Measurements from ENCODE around the gene IFT81. TPM values are rescaled to one million over a fixed set of nuclear protein-coding genes. Genes with fewer than 3 reads are reported as not detected.

The IFT81 gene
- total RNA-seq, 1 experiment from 2014 or later = 9.0 TPM

DNA sequence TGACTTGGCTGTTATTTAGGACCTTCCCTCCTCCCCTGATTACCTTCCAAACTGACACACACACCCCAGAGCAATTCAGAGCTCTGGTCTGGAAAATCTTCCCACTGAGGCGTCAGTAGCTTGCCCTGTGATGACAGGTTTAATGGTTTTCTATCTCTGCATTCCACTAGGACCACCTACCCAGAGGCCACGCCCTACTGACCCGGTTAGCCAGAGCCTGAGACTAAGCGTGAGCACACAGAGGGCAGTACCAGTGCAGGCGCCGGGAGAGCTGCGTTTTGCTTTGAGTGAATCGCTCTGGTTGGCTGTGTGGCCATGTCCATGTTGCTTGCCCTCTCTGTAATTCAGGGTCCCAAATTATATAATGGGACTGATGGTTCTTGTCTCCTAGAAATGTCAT, 120.7 kb downstream of the IFT81 start:
- H3K36me3 ChIP-seq (ENCODE audit: control insufficient read depth in 1 of 2, insufficient read depth in 2 of 2, low read length in 2 of 2) = no peaks in the 10 kb centered on the region
- BruUV-seq (replicated peaks) = no TSS peak
- intact Hi-C loops (cut with micrococcal nuclease) = no loop called here
- TF ChIP-seq EZH2 (IDR thresholded peaks at IDR 0.05) (no peak), ZNF274 (IDR thresholded peaks at IDR 0.05; ENCODE audit: low read depth, low read length) (no peak), EGR1 (IDR thresholded peaks at IDR 0.05; ENCODE audit: low read depth) (no peak), POLR2A (IDR thresholded peaks at IDR 0.05; ENCODE audit: borderline replicate concordance, extremely low read depth, insufficient read depth, insufficient read length) (no peak), YY1 (IDR thresholded peaks at IDR 0.05; ENCODE audit: extremely low read depth, insufficient replicate concordance, low read depth, low read length) (no peak)
- TF ChIP-seq, protein P1, sequence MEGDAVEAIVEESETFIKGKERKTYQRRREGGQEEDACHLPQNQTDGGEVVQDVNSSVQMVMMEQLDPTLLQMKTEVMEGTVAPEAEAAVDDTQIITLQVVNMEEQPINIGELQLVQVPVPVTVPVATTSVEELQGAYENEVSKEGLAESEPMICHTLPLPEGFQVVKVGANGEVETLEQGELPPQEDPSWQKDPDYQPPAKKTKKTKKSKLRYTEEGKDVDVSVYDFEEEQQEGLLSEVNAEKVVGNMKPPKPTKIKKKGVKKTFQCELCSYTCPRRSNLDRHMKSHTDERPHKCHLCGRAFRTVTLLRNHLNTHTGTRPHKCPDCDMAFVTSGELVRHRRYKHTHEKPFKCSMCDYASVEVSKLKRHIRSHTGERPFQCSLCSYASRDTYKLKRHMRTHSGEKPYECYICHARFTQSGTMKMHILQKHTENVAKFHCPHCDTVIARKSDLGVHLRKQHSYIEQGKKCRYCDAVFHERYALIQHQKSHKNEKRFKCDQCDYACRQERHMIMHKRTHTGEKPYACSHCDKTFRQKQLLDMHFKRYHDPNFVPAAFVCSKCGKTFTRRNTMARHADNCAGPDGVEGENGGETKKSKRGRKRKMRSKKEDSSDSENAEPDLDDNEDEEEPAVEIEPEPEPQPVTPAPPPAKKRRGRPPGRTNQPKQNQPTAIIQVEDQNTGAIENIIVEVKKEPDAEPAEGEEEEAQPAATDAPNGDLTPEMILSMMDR (IDR thresholded peaks at IDR 0.05 in 2 of 3, conservative IDR thresholded peaks at IDR 0.05 in 1 of 3; ENCODE audit: borderline replicate concordance in 1 of 3, insufficient read depth in 1 of 3, low read depth in 2 of 3, low read length in 2 of 3) = no peak
- TF ChIP-seq, protein P2, sequence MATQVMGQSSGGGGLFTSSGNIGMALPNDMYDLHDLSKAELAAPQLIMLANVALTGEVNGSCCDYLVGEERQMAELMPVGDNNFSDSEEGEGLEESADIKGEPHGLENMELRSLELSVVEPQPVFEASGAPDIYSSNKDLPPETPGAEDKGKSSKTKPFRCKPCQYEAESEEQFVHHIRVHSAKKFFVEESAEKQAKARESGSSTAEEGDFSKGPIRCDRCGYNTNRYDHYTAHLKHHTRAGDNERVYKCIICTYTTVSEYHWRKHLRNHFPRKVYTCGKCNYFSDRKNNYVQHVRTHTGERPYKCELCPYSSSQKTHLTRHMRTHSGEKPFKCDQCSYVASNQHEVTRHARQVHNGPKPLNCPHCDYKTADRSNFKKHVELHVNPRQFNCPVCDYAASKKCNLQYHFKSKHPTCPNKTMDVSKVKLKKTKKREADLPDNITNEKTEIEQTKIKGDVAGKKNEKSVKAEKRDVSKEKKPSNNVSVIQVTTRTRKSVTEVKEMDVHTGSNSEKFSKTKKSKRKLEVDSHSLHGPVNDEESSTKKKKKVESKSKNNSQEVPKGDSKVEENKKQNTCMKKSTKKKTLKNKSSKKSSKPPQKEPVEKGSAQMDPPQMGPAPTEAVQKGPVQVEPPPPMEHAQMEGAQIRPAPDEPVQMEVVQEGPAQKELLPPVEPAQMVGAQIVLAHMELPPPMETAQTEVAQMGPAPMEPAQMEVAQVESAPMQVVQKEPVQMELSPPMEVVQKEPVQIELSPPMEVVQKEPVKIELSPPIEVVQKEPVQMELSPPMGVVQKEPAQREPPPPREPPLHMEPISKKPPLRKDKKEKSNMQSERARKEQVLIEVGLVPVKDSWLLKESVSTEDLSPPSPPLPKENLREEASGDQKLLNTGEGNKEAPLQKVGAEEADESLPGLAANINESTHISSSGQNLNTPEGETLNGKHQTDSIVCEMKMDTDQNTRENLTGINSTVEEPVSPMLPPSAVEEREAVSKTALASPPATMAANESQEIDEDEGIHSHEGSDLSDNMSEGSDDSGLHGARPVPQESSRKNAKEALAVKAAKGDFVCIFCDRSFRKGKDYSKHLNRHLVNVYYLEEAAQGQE (IDR thresholded peaks at IDR 0.05; ENCODE audit: low read depth) = no peak
- TF ChIP-seq, protein P3, sequence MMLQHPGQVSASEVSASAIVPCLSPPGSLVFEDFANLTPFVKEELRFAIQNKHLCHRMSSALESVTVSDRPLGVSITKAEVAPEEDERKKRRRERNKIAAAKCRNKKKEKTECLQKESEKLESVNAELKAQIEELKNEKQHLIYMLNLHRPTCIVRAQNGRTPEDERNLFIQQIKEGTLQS (IDR thresholded peaks at IDR 0.05) = no peak
- TF ChIP-seq, protein P4, sequence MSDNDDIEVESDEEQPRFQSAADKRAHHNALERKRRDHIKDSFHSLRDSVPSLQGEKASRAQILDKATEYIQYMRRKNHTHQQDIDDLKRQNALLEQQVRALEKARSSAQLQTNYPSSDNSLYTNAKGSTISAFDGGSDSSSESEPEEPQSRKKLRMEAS (IDR thresholded peaks at IDR 0.05) = no peak
- H3K9me2 ChIP-seq (ENCODE audit: insufficient read depth) = no peaks in the 10 kb centered on the region
- no peaks in the 10 kb centered on the region for H4K20me1 ChIP-seq (ENCODE audit: insufficient read depth)
- no peak overlapping the region for H3K4me3 ChIP-seq (replicated peaks in 1 of 2; ENCODE audit: low read depth in 1 of 2, low read length in 2 of 2)
- no peaks in the 10 kb centered on the region for H3K9me3 ChIP-seq (ENCODE audit: control insufficient read depth in 1 of 2, insufficient read depth in 1 of 2, low read depth in 1 of 2, low read length in 2 of 2)
- ChIA-PET CTCF (no interaction called here), POLR2A (no interaction called here), RAD21 (ENCODE audit: low non-redundant PET in 1 of 2, low total read pairs in 2 of 2, uncharacterized antibody in 2 of 2, unreplicated experiment in 2 of 2) (no interaction called here)
- H3K4me2 ChIP-seq (ENCODE audit: low read length) = no peak overlapping the region
- no peak overlapping the region for H3K27ac ChIP-seq (ENCODE audit: low read depth, low read length)
- H3K79me2 ChIP-seq (ENCODE audit: insufficient read depth, low read length) = no peaks in the 10 kb centered on the region
- no peak for ATAC-seq
- H3K9ac ChIP-seq (ENCODE audit: low read length) = no peak overlapping the region
- H2AFZ ChIP-seq (ENCODE audit: low read depth, low read length, poor library complexity, severe bottlenecking) = no peak overlapping the region
- H3K27me3 ChIP-seq (ENCODE audit: insufficient read depth, low read length) = no peaks in the 10 kb centered on the region
- no peak for DNase-seq (ENCODE audit: low read depth, low spot score)
- peaks cover 15 to 24% of the 10 kb centered on the region in 2 experiments for H3K4me1 ChIP-seq (ENCODE audit: control insufficient read depth in 1 of 2, insufficient read depth in 2 of 2, low read length in 2 of 2)

Measured in HCT116 (cell line).